K562 (cell line): Measurements from ENCODE around the gene LAMB2. TPM values are rescaled to one million over a fixed set of nuclear protein-coding genes. Genes with fewer than 3 reads are reported as not detected.
A peak's percentile ranks its signal among the peaks of the same experiment; 100 is the strongest.

Experiments
- ATF2 ChIP-seq: sonication (generic); formaldehyde crosslinking; IDR thresholded peaks from 2 replicates; pipeline ENCODE4 v1.8.1; 2022; ENCODE audit warnings: missing genetic modification reagents
- CEBPB ChIP-seq: fragments of 450-650 bp; IDR thresholded peaks from 2 replicates; pipeline ENCODE4 v1.6.1; 2016; ENCODE audit warnings: missing genetic modification characterization, missing compliant biosample characterization
- DNMT1 ChIP-seq: fragments of 450-650 bp; IDR thresholded peaks from 2 replicates; pipeline ENCODE4 v1.6.1; 2016; ENCODE audit warnings: antibody characterized with exemption, mild to moderate bottlenecking
- E2F1 ChIP-seq: sonication (generic); formaldehyde crosslinking; IDR thresholded peaks from 2 replicates; pipeline ENCODE4 v1.8.1; 2023; ENCODE audit warnings: mild to moderate bottlenecking, missing genetic modification reagents, moderate library complexity
- FOS ChIP-seq: IDR thresholded peaks from 3 replicates; pipeline ENCODE4 v1.6.1; 2011; ENCODE audit not compliant: insufficient read length; ENCODE audit errors: extremely low read depth
- HLTF ChIP-seq: fragments of 450-650 bp; IDR thresholded peaks from 2 replicates; pipeline ENCODE4 v1.6.1; 2016
- HNRNPLL ChIP-seq: fragments of 200-400 bp; formaldehyde crosslinking; IDR thresholded peaks from 2 replicates; pipeline ENCODE4 v1.6.1; 2017; ENCODE audit warnings: low read length, low read depth, mild to moderate bottlenecking; ENCODE audit not compliant: poor library complexity, severe bottlenecking
- KLF16 ChIP-seq: IDR thresholded peaks from 2 replicates; pipeline ENCODE4 v1.6.1; 2016; ENCODE audit warnings: antibody characterized with exemption
- LCOR ChIP-seq: sonication (generic); formaldehyde crosslinking; IDR thresholded peaks from 2 replicates; pipeline ENCODE4 v1.8.0; 2022; ENCODE audit warnings: mild to moderate bottlenecking, missing genetic modification reagents
- MCM2 ChIP-seq: fragments of 450-650 bp; IDR thresholded peaks from 2 replicates; pipeline ENCODE4 v1.6.1; 2017; ENCODE audit warnings: low read depth, mild to moderate bottlenecking
- MED1 ChIP-seq: sonication (generic); formaldehyde crosslinking; IDR thresholded peaks from 2 replicates; pipeline ENCODE4 v1.8.1; 2023; ENCODE audit warnings: missing genetic modification reagents, borderline replicate concordance
- POLR2G ChIP-seq: fragments of 200-400 bp; formaldehyde crosslinking; IDR thresholded peaks from 2 replicates; pipeline ENCODE4 v1.6.1; 2017; ENCODE audit warnings: low read depth, mild to moderate bottlenecking, antibody characterized with exemption, low read length, moderate library complexity
- SP2 ChIP-seq: IDR thresholded peaks from 2 replicates; pipeline ENCODE4 v1.6.1; 2011; ENCODE audit warnings: mild to moderate bottlenecking, low read depth, low read length, moderate library complexity; ENCODE audit not compliant: poor library complexity, severe bottlenecking; ENCODE audit errors: extremely low read depth
- SPI1 ChIP-seq: IDR thresholded peaks from 2 replicates; pipeline ENCODE4 v1.6.1; 2011; ENCODE audit warnings: low read depth, low read length, control low read depth, borderline replicate concordance
- SRSF7 ChIP-seq: fragments of 200-400 bp; formaldehyde crosslinking; optimal IDR thresholded peaks from 2 replicates; pipeline ENCODE3; 2017; ENCODE audit warnings: mild to moderate bottlenecking, low read depth, low read length
- TCF3 ChIP-seq: sonication (generic); formaldehyde crosslinking; IDR thresholded peaks from 2 replicates; pipeline ENCODE4 v1.4.0; 2020; ENCODE audit warnings: mild to moderate bottlenecking, missing genetic modification reagents
- THRB ChIP-seq: fragments of 450-650 bp; formaldehyde crosslinking; conservative IDR thresholded peaks from 2 replicates; pipeline ENCODE4 v1.4.0; 2022; ENCODE audit warnings: mild to moderate bottlenecking, missing genetic modification characterization
- TRIM28 ChIP-seq: fragments of 450-650 bp; IDR thresholded peaks from 2 replicates; pipeline ENCODE4 v1.6.1; 2017
- YBX1 ChIP-seq: fragments of 450-650 bp; IDR thresholded peaks from 2 replicates; pipeline ENCODE4 v1.7.1; 2016; ENCODE audit warnings: mild to moderate bottlenecking
- ZBTB17 ChIP-seq: fragments of 450-650 bp; formaldehyde crosslinking; IDR thresholded peaks from 2 replicates; pipeline ENCODE4 v1.4.0; 2020; ENCODE audit warnings: mild to moderate bottlenecking
- ZBTB43 ChIP-seq: sonication (generic); formaldehyde crosslinking; IDR thresholded peaks from 2 replicates; pipeline ENCODE4 v1.8.0; 2023; ENCODE audit warnings: mild to moderate bottlenecking, missing genetic modification reagents
- ZNF140 ChIP-seq: fragments of 250-450 bp; sonication (Bioruptor Pico); IDR thresholded peaks from 2 replicates; pipeline ENCODE4 v1.8.0; 2021; ENCODE audit warnings: moderate library complexity, mild to moderate bottlenecking, inconsistent platforms
- ZNF143 ChIP-seq: sonication (generic); formaldehyde crosslinking; IDR thresholded peaks from 2 replicates; pipeline ENCODE4 v1.9.0; 2022; ENCODE audit warnings: mild to moderate bottlenecking, missing genetic modification reagents
- ZNF146 ChIP-seq: IDR thresholded peaks from one replicate; pipeline ENCODE4 v1.6.1; 2018; ENCODE audit warnings: missing compliant biosample characterization; ENCODE audit not compliant: unreplicated experiment
- ZNF165 ChIP-seq: fragments of 250-450 bp; sonication (Bioruptor Pico); IDR thresholded peaks from 2 replicates; pipeline ENCODE4 v1.4.0; 2020; ENCODE audit warnings: borderline replicate concordance
- ZNF174 ChIP-seq: fragments of 250-450 bp; sonication (Bioruptor Pico); IDR thresholded peaks from 2 replicates; pipeline ENCODE4 v1.4.0; 2020; ENCODE audit warnings: mild to moderate bottlenecking
- ZNF3 ChIP-seq: fragments of 250-450 bp; sonication (Bioruptor Pico); IDR thresholded peaks from 2 replicates; pipeline ENCODE4 v1.5.0; 2021; ENCODE audit warnings: mild to moderate bottlenecking, moderate library complexity
- ZNF408 ChIP-seq: fragments of 250-450 bp; sonication (Bioruptor Pico); IDR thresholded peaks from 2 replicates; pipeline ENCODE4 v1.4.0; 2020; ENCODE audit warnings: low read depth, mild to moderate bottlenecking, moderate library complexity
- ZNF644 ChIP-seq: fragments of 200-800 bp; sonication (Bioruptor generic); IDR thresholded peaks from 2 replicates; pipeline ENCODE4 v1.6.1; 2016; ENCODE audit warnings: low read depth, missing genetic modification characterization, missing compliant biosample characterization
- polyA plus RNA-seq, 8 experiments: library from polyadenylated mRNA; depleted of rRNA in 4 of 8; stranded (reverse) in 5 of 8; unstranded in 3 of 8; fragments of >200 nt; fragmentation: Nextera tagmentation in 2 of 8; fragmentation: Illumina TruSeq in 1 of 8; extraction: Ambion mirVana in 2 of 8; extraction: Trizol in 1 of 8; gene quantifications; 2 replicates each; pipeline versions ENCODE4 v1.2.1 to v1.2.3, GENCODE V29; 2011 to 2014; ENCODE audit warnings: inconsistent platforms in 1 of 8, missing spikeins in 1 of 8
- total RNA-seq, 7 experiments: library from RNA; depleted of rRNA in 6 of 7; stranded (reverse); fragments of >200 nt in 6 of 7; fragmentation: Illumina TruSeq in 2 of 7; extraction: Trizol in 2 of 7; gene quantifications; 2 replicates each; pipeline versions ENCODE4 v1.2.1 to v1.2.3, GENCODE V29; 2011 to 2021; ENCODE audit warnings: low replicate concordance in 1 of 7

The LAMB2 gene
- total and polyA plus RNA-seq, 9 of the 15 experiments (the other 6 are each of a cell fraction or from before 2014, with no cell fraction given) = 1.4 to 26.0 (median 16.2) TPM

GRCh38 chr3:49098429-49098828 is 34.4 kb downstream of the LAMB2 start (continued):
- TF ChIP-seq KLF16 (peak; percentile 32; the same call in 1 of the 2 replicates), TCF3 (CRISPR knock-in tag) (peak; percentile 80), ZNF143 (CRISPR knock-in tag) (no peak), SPI1 (no peak), SRSF7 (no peak), ZNF146 (CRISPR knock-in tag) (no peak), HNRNPLL (no peak), YBX1 (no peak), HLTF (no peak), MCM2 (no peak), ZBTB43 (CRISPR knock-in tag) (no peak), LCOR (CRISPR knock-in tag) (no peak), ZNF174 (CRISPR knock-in tag) (no peak), ZNF644 (tag) (no peak), ZNF140 (CRISPR knock-in tag) (no peak), ZBTB17 (no peak), ZNF165 (CRISPR knock-in tag) (no peak), CEBPB (no peak), FOS (no peak), TRIM28 (no peak), E2F1 (no peak), MED1 (CRISPR knock-in tag) (no peak), ZNF408 (CRISPR knock-in tag) (no peak), POLR2G (no peak), SP2 (no peak), ATF2 (CRISPR knock-in tag) (no peak), THRB (CRISPR knock-in tag) (no peak), ZNF3 (CRISPR knock-in tag) (no peak), DNMT1 (no peak)
